Measurements from ENCODE around the gene NIN.

Gene NIN

DNA sequence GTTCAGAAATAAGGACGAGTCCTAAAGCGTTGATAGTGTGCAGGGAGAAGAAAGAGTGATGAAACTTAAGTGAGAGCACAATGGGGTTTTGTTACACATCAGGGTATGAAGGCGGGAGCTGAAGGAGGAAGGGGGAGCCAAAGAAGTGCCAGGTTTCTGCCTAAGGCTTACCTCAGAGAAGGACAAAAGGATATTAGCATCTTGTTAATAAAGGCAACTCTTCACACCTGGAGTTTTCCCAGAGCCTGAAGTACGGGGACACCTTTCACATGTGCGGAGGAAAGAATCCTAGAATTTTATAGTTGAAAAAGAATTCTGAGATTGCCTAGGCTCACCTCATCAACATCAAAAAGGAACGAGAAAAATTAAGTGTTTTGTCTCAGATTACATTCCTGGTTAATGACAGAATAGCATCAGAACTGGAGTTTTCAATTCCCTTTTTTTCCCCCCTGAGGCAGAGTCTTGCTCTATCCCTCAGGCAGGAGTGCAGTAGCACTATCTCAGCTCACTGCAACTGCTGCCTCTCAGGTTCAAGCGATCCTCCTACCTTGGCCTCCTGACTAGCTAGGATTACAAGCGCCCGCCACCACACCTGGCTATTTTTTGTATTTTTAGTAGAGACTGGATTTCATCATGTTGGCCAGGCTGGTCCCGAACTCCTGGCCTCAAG is 160.6 kb downstream of the NIN start:
- DNase-seq (ENCODE audit: insufficient read length, low spot score) (no peak), FAIRE-seq (no peak)
- no peak for TF ChIP-seq CTCF (IDR thresholded peaks at IDR 0.05; ENCODE audit: insufficient read depth, missing control alignments)
